Keratinocyte (primary cell): Measurements from ENCODE around the gene RPL18. TPM values are rescaled to one million over a fixed set of nuclear protein-coding genes. Genes with fewer than 3 reads are reported as not detected.

Experiments
- DNase-seq: peaks from one replicate; pipeline ENCODE4 v3.0.0-alpha.2; 2011; ENCODE audit warnings: low read depth, missing footprints, low spot score
- FAIRE-seq: peaks from 2 replicates; lab custom pipeline; 2011; peaks lifted over from hg19 to GRCh38; lab: Jason Lieb, UNC
- H2AFZ ChIP-seq: 2 replicates; pipeline ENCODE4 v1.6.0; 2012; ENCODE audit warnings: low read length, control low read depth, inconsistent platforms; ENCODE audit not compliant: control insufficient read depth
- H3K27ac ChIP-seq: 2 replicates; pipeline ENCODE4 v1.5.1; 2011; ENCODE audit warnings: low read length; ENCODE audit not compliant: control insufficient read depth, insufficient read depth
- H3K27me3 ChIP-seq: 3 replicates; pipeline ENCODE4 v1.6.0; 2011; ENCODE audit warnings: low read length; ENCODE audit not compliant: control insufficient read depth, insufficient read depth; ENCODE audit errors: extremely low read depth
- H3K36me3 ChIP-seq, 2 experiments: 2 replicates in 1 of 2; 3 replicates in 1 of 2; pipeline ENCODE4 v1.5.1; 2011; ENCODE audit warnings: low read length in 2 of 2, mild to moderate bottlenecking in 1 of 2; ENCODE audit not compliant: control insufficient read depth in 2 of 2, insufficient read depth in 2 of 2; ENCODE audit errors: extremely low read depth in 1 of 2
- H3K4me1 ChIP-seq: 3 replicates; pipeline ENCODE4 v1.5.1; 2011; ENCODE audit warnings: low read length; ENCODE audit not compliant: control insufficient read depth, insufficient read depth; ENCODE audit errors: extremely low read depth
- H3K4me2 ChIP-seq: 3 replicates; pipeline ENCODE4 v1.6.0; 2011; ENCODE audit warnings: low read depth, low read length; ENCODE audit not compliant: control insufficient read depth, insufficient read depth; ENCODE audit errors: extremely low read depth
- H3K4me3 ChIP-seq, 3 experiments: fragments of 200-600 bp in 1 of 3; sonication (generic) in 1 of 3; 2 replicates in 2 of 3; 3 replicates in 1 of 3; pipeline ENCODE4 v1.5.1; 2011 to 2016; ENCODE audit warnings: low read length in 3 of 3, mild to moderate bottlenecking in 3 of 3, control low read depth in 2 of 3, inconsistent platforms in 1 of 3, low read depth in 1 of 3, mixed read lengths in 1 of 3, mixed run types in 1 of 3, moderate library complexity in 1 of 3; ENCODE audit not compliant: control insufficient read depth in 2 of 3, insufficient read depth in 2 of 3; ENCODE audit errors: extremely low read depth in 1 of 3
- H3K79me2 ChIP-seq: 2 replicates; pipeline ENCODE4 v1.6.0; 2012; ENCODE audit warnings: low read length; ENCODE audit not compliant: control insufficient read depth, insufficient read depth
- H3K9ac ChIP-seq: 3 replicates; pipeline ENCODE4 v1.6.0; 2011; ENCODE audit warnings: low read length; ENCODE audit not compliant: control insufficient read depth, insufficient read depth; ENCODE audit errors: extremely low read depth
- H3K9me1 ChIP-seq: 3 replicates; pipeline ENCODE4 v1.6.0; 2011; ENCODE audit warnings: low read length; ENCODE audit not compliant: control insufficient read depth, insufficient read depth; ENCODE audit errors: extremely low read depth
- H3K9me3 ChIP-seq: 2 replicates; pipeline ENCODE4 v1.5.1; 2012; ENCODE audit warnings: low read depth, low read length; ENCODE audit not compliant: control insufficient read depth
- H4K20me1 ChIP-seq: 3 replicates; pipeline ENCODE4 v1.6.0; 2011; ENCODE audit warnings: low read length; ENCODE audit not compliant: control insufficient read depth, insufficient read depth; ENCODE audit errors: extremely low read depth
- EZH2 ChIP-seq: IDR thresholded peaks from one replicate; pipeline ENCODE4 v1.6.1; 2012; ENCODE audit warnings: inconsistent platforms, mild to moderate bottlenecking, low read length, moderate library complexity
- dilution Hi-C: fragments of 300-500 bp; cut with MboI; formaldehyde crosslinking; loops from one replicate; pipeline ENCODE4 v1.7.0; 2020; ENCODE audit warnings: low sequenced_read_pairs; ENCODE audit not compliant: extremely low pct_ligation_motif_present
- polyA plus RNA-seq, 5 experiments: library from polyadenylated mRNA; depleted of rRNA in 3 of 5; stranded (reverse) in 3 of 5; stranded (forward) in 1 of 5; unstranded in 1 of 5; fragments of >200 nt; gene quantifications; 1 replicate in 1 of 5; 2 replicates in 3 of 5; 3 replicates in 1 of 5; pipeline versions ENCODE4 v1.2.1 to v1.2.3, GENCODE V29; 2011 to 2012; ENCODE audit warnings: missing spikeins in 2 of 5, low read depth in 1 of 5, low replicate concordance in 1 of 5
- TF ChIP-seq, protein P1 (sequence below), 3 experiments: IDR thresholded peaks in 1 of 3; conservative IDR thresholded peaks in 1 of 3; optimal IDR thresholded peaks in 1 of 3; 2 replicates in 2 of 3; 3 replicates in 1 of 3; pipeline versions ENCODE3 to v1.5.1; 2011; ENCODE audit warnings: low read length in 3 of 3, mild to moderate bottlenecking in 3 of 3, moderate library complexity in 2 of 3, control low read depth in 1 of 3, inconsistent platforms in 1 of 3; ENCODE audit not compliant: insufficient read depth in 2 of 3; ENCODE audit errors: extremely low read depth in 1 of 3

Gene RPL18
- polyA plus RNA-seq, 1 donor (not counting 4 experiments of a cell fraction or from before 2014, with no cell fraction given) = 1,015 TPM

DNA sequence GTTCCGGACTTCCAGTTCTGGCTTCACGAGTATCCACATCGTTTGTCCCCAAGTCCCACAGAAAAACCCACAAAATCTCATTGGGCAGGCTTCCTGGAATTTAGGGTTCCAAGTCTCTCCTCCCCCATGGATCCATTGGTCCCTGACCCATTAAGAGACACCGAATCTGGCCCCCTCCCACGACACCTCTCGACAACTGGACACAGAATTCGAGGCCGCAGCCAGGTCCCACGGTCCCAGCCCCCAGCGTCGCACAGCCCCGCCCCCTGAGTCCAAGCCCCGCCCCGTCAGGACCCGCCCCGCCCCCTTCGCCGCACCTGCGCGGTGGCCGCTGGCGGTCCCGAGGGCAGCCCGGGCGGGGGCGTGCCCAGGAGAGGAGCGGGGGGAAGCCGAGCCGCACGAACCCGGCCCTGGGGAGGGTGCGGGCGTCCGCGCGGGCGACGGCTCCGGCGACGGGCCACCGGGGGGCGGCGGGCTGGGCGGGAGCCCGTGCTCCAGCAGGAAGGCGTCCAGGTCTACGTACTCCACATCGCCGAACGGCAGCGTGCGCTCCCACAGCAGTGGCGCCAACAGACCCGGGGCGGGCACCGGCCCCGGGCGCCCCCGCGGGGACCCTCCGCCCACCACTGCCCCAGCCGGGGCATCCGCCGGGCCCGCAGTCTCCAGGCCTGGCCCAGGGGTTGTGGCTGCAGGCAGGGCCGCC, 16.4 kb upstream of the RPL18 start:
- H3K9me3 ChIP-seq = no peaks in the 10 kb centered on the region
- no peaks in the 10 kb centered on the region for H3K79me2 ChIP-seq
- H3K27me3 ChIP-seq = no peaks in the 10 kb centered on the region
- peak overlapping the region; percentile 89 for H3K4me2 ChIP-seq
- FAIRE-seq (no peak), DNase-seq (no peak)
- no peaks in the 10 kb centered on the region for H3K9me1 ChIP-seq
- peak overlapping the region; percentile 53 to 66 (median 62) for H3K4me3 ChIP-seq
- peaks cover 60% of the 10 kb centered on the region for H3K4me1 ChIP-seq
- H3K9ac ChIP-seq = peak overlapping the region; percentile 66
- peak overlapping the region; percentile 2 for H2AFZ ChIP-seq
- peak overlapping the region; percentile 82 for H3K27ac ChIP-seq
- dilution Hi-C loops = no loop called here
- H3K36me3 ChIP-seq = no peaks in the 10 kb centered on the region
- TF ChIP-seq EZH2 = no peak
- TF ChIP-seq, protein P1, sequence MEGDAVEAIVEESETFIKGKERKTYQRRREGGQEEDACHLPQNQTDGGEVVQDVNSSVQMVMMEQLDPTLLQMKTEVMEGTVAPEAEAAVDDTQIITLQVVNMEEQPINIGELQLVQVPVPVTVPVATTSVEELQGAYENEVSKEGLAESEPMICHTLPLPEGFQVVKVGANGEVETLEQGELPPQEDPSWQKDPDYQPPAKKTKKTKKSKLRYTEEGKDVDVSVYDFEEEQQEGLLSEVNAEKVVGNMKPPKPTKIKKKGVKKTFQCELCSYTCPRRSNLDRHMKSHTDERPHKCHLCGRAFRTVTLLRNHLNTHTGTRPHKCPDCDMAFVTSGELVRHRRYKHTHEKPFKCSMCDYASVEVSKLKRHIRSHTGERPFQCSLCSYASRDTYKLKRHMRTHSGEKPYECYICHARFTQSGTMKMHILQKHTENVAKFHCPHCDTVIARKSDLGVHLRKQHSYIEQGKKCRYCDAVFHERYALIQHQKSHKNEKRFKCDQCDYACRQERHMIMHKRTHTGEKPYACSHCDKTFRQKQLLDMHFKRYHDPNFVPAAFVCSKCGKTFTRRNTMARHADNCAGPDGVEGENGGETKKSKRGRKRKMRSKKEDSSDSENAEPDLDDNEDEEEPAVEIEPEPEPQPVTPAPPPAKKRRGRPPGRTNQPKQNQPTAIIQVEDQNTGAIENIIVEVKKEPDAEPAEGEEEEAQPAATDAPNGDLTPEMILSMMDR (optimal IDR thresholded peaks at IDR 0.05 in 1 of 3, IDR thresholded peaks at IDR 0.05 in 1 of 3, conservative IDR thresholded peaks at IDR 0.05 in 1 of 3; ENCODE audit: extremely low read depth in 1 of 3, insufficient read depth in 2 of 3, low read length in 3 of 3) = no peak
- no peaks in the 10 kb centered on the region for H4K20me1 ChIP-seq

DNA sequence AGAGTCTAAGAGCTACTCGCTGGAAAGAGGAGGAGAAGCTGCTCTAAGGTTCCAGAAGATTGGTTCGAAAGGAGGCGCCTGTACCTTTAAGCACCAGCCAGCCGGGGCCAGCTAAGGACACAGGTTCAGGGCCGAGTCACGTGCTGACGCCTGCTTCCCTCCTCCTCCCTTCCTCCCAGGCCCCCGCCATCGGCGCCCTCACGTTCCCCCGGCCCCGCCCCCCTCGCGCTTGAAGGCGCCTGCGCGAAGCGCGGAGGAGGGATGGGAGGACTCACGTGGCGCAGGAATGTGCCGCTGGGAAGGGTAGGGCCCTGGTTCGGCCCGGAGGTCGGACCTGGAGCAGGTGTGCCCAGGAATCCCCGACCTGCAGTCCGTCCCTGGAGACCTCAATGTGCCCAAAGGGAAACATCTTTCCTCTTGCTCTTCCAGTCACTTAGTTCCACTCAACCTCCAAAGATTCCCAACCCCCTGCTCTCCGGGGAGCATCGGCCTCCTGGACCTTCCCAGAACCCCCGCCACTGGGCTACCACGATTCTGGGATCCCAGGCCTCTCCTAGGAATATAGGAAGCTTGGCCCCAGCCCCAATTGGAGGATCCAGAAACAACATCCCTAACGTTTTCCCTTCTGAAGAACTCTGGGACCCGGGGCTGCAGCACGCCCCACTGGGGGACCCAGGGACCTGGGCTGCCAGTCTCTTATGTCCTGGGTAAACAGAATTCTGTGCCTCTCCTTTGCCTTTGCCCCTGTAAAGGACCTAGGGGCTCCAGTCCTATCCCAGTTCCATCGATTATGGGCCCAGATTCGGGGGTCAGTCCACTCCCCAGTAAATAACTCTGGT, 15.7 kb upstream of the RPL18 start:
- Histone ChIP-seq H3K9me1 (no peaks in the 10 kb centered on the region), H4K20me1 (no peaks in the 10 kb centered on the region), H3K9me3 (no peaks in the 10 kb centered on the region), H3K4me3 (peak overlapping the region in 2 of 3 experiments; percentile 32 to 59), H3K36me3 (no peaks in the 10 kb centered on the region), H3K27me3 (no peaks in the 10 kb centered on the region), H3K4me1 (peaks cover 55% of the 10 kb centered on the region), H3K4me2 (peak overlapping the region; percentile 86), H3K79me2 (no peaks in the 10 kb centered on the region), H2AFZ (peak overlapping the region; percentile 78), H3K27ac (peak overlapping the region; percentile 82), H3K9ac (peak overlapping the region; percentile 57)
- FAIRE-seq (peak; percentile 77), DNase-seq (peak; percentile 84)
- dilution Hi-C loops = no loop called here
- no peak for TF ChIP-seq EZH2
- TF ChIP-seq, protein P1 (optimal IDR thresholded peaks at IDR 0.05 in 1 of 3, IDR thresholded peaks at IDR 0.05 in 1 of 3, conservative IDR thresholded peaks at IDR 0.05 in 1 of 3; ENCODE audit: extremely low read depth in 1 of 3, insufficient read depth in 2 of 3, low read length in 3 of 3) = no peak
